ENCODE results near the gene THADA.

The THADA gene

GRCh38 chr2:43414033-43414432 lies 181.8 kb downstream of the THADA start:
- Histone ChIP-seq H3K27ac (ENCODE audit: low read depth, low read length) (no peak overlapping the region), H3K9ac (ENCODE audit: low read length) (no peak overlapping the region), H2AFZ (ENCODE audit: low read depth, low read length, severe bottlenecking) (no peak overlapping the region), H3K4me3 (ENCODE audit: insufficient read depth, low read length, poor library complexity, severe bottlenecking) (no peak overlapping the region), H3K9me2 (replicated peaks; ENCODE audit: insufficient read depth, low read length) (no peaks in the 10 kb centered on the region), H3K79me2 (ENCODE audit: insufficient read depth, low read length) (no peaks in the 10 kb centered on the region), H3K9me3 (ENCODE audit: insufficient read depth, low read length) (no peaks in the 10 kb centered on the region), H4K20me1 (ENCODE audit: low read depth, low read length) (no peaks in the 10 kb centered on the region), H3K4me2 (ENCODE audit: low read depth, low read length, poor library complexity, severe bottlenecking) (no peak overlapping the region), H3F3A (ENCODE audit: insufficient read depth) (no peaks in the 10 kb centered on the region), H3K27me3 (ENCODE audit: low read length) (no peaks in the 10 kb centered on the region), H3K36me3 (ENCODE audit: low read length) (no peaks in the 10 kb centered on the region)
- TF ChIP-seq EZH2phosphoT487 (conservative IDR thresholded peaks at IDR 0.05; ENCODE audit: low read length) (no peak), CTCF (IDR thresholded peaks at IDR 0.05; ENCODE audit: insufficient read depth, low read length, poor library complexity, severe bottlenecking) (no peak)

GRCh38 chr2:43412114-43412753 lies 183.6 kb downstream of the THADA start:
- H4K20me1 ChIP-seq (ENCODE audit: low read depth, low read length) = no peaks in the 10 kb centered on the region
- H3K27ac ChIP-seq (ENCODE audit: low read depth, low read length) = no peak overlapping the region
- H2AFZ ChIP-seq (ENCODE audit: low read depth, low read length, severe bottlenecking) = no peak overlapping the region
- TF ChIP-seq EZH2phosphoT487 (conservative IDR thresholded peaks at IDR 0.05; ENCODE audit: low read length) = no peak
- no peak for TF ChIP-seq CTCF (IDR thresholded peaks at IDR 0.05; ENCODE audit: insufficient read depth, low read length, poor library complexity, severe bottlenecking)
- H3K36me3 ChIP-seq (ENCODE audit: low read length) = no peaks in the 10 kb centered on the region
- H3K79me2 ChIP-seq (ENCODE audit: insufficient read depth, low read length) = no peaks in the 10 kb centered on the region
- no peaks in the 10 kb centered on the region for H3K9me3 ChIP-seq (ENCODE audit: insufficient read depth, low read length)
- no peaks in the 10 kb centered on the region for H3K9me2 ChIP-seq (replicated peaks; ENCODE audit: insufficient read depth, low read length)
- H3K4me2 ChIP-seq (ENCODE audit: low read depth, low read length, poor library complexity, severe bottlenecking) = no peak overlapping the region
- H3K4me3 ChIP-seq (ENCODE audit: insufficient read depth, low read length, poor library complexity, severe bottlenecking) = no peak overlapping the region
- H3K9ac ChIP-seq (ENCODE audit: low read length) = no peak overlapping the region
- no peaks in the 10 kb centered on the region for H3K27me3 ChIP-seq (ENCODE audit: low read length)
- no peaks in the 10 kb centered on the region for H3F3A ChIP-seq (ENCODE audit: insufficient read depth)

- no peaks in the 10 kb centered on the region for H3K9me2 ChIP-seq (replicated peaks; ENCODE audit: insufficient read depth, low read length)
- H3K27ac ChIP-seq (ENCODE audit: low read depth, low read length) = no peak overlapping the region
- no peaks in the 10 kb centered on the region for H3K36me3 ChIP-seq (ENCODE audit: low read length)
- H4K20me1 ChIP-seq (ENCODE audit: low read depth, low read length) = no peaks in the 10 kb centered on the region
- no peaks in the 10 kb centered on the region for H3K27me3 ChIP-seq (ENCODE audit: low read length)
- H2AFZ ChIP-seq (ENCODE audit: low read depth, low read length, severe bottlenecking) = no peak overlapping the region
- no peaks in the 10 kb centered on the region for H3K9me3 ChIP-seq (ENCODE audit: insufficient read depth, low read length)
- no peaks in the 10 kb centered on the region for H3F3A ChIP-seq (ENCODE audit: insufficient read depth)
- H3K4me3 ChIP-seq (ENCODE audit: insufficient read depth, low read length, poor library complexity, severe bottlenecking) = no peak overlapping the region
- no peaks in the 10 kb centered on the region for H3K79me2 ChIP-seq (ENCODE audit: insufficient read depth, low read length)
- H3K9ac ChIP-seq (ENCODE audit: low read length) = no peak overlapping the region
- H3K4me2 ChIP-seq (ENCODE audit: low read depth, low read length, poor library complexity, severe bottlenecking) = no peak overlapping the region
- TF ChIP-seq CTCF (IDR thresholded peaks at IDR 0.05; ENCODE audit: insufficient read depth, low read length, poor library complexity, severe bottlenecking) (no peak), EZH2phosphoT487 (conservative IDR thresholded peaks at IDR 0.05; ENCODE audit: low read length) (no peak)
Measured at GRCh38 chr2:43410055-43410604, 185.7 kb downstream of the THADA start.
